Measurements from ENCODE around the gene PER3.

Gene PER3

DNA sequence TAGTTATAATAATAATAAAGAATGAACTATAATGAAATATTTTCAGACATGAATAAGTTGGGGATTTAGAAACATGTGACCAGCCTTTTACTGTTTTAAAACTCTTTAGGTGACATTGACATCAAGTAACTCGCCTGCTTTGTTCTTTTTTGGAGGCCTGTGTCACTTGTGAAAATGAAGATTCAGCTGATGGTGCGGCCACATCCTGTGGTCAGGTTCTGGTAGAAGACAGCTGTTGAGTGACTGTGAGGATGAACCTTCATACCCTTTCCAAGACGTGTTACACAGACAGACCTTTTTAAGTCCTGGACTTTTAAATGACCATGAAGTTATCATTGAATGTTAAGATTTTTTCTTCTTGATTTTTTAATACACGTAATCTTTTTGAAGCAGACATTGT, 58.4 kb downstream of the PER3 start:
- DNase-seq = no peak

DNA sequence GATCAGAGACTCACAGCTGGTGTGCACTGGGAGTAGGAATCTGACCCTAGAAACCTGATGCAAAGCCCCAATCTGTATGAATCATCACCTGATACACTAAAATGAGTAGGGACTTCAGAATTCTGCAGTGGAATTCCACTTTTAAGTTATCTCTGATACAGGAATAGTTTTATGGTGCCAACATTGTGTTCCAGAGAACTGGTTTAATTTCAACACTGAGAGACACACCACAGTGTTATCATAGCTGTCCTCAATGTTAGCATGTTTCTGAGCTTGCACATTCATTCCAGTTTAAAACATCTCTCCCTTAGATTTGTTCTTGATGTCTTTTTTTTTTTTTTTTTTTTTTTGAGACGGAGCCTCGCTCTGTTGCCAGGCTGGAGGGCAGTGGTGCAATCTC, 61.7 kb downstream of the PER3 start:
- no peak for DNase-seq

DNA sequence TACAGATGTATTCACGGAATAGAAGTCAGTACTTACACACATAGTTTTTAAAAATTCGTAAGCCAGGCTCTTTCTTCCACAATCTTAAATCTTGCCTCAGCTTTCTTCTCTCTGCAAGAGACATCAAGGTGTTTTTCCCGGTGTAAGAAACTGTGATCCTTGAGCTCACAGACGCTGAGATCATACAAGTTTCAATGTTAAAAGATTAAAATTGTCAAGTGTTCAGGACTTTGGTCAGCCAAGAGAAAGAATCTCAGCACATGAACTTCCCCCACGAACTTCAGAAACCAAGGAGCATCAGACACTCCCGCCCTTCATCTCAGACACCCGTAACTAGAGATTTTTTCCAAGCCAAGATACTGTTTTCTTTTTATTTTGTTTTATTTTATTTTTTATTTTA, 62.6 kb downstream of the PER3 start:
- DNase-seq = no peak

DNA sequence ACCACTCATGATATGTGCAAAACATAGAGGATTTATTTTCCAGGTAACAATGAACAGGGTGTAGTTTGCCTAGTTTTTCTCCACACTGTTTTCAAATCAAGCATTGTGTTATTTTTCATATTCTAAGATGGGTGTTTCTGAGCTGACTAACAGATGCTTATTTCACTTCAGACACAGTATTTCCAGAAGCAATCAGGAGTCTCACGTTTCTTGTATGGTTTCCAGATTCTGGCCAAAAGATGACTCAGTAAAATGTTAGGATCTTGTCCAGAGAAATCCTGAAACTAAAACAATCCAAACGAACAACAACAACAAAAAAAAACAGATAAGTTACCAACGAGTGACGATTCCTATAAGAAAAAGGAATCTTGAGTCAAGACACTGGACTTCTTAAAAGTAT, 63.5 kb downstream of the PER3 start:
- no peak for DNase-seq

DNA sequence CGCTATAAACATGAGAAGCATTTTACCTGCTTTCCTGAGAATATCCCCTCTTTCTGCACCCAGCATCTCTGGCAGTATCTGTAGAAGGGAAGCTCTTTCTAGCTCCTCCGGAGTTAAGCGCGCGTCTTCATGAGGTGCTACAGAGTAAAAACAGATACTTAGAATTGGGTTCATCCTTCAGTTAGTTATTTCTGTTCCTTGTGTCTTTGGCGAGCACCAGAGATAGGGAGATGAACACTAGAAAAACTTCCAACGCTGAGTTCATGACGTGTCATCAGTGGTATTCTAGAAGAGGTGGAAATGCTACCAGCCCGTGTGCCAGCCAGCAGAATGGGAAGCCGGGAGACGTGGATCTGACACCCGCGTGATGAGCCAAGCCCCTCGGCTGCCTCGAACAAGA, 66.7 kb downstream of the PER3 start:
- no peak for DNase-seq

DNA sequence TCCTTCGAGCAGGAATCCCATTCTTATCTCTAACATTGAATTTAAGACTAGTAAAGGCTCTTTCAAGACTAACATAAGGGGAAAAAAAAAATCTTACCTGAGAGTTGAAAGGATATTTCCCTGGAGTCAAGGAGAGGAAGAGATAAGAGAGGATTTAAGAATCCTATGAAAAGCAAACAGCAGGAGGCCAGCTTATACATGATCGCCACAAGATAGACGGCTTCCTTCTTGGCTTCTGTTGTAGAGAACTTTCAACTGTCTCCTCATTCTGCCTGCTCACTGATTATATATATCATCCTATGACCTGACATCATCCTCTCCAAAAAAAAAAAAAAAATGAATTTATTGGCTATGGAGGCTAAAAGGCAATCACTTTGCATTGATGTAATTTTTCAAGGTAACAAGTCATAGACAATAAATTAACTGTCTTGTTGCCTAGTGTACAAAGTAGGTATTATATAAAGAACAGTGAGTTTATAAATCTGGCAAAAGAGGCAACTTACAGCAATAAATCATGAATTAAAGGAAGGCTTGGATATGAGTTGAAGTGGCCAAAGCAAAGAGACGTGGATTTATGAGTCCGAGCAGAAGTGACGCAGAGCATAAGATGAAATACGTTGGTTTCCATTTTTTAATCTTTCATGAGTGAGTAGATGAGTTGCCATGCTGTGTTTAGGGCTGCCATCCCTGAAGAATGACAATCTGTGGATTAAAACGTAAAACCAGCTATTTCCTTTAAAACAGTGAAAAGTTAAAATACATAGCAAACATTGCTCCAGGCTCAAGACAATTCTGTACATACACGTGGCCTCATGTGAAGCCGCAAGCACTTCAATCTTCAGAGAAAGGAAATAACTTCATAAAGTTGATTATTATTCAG, 69.0 kb downstream of the PER3 start, which contains the start of gene UTS2:
Gene UTS2, minus strand, starts transcription at position 262 of the 880 bp plus-strand sequence. Its CDS starts 62 bp downstream, at position 200.
- no peak for DNase-seq

DNA sequence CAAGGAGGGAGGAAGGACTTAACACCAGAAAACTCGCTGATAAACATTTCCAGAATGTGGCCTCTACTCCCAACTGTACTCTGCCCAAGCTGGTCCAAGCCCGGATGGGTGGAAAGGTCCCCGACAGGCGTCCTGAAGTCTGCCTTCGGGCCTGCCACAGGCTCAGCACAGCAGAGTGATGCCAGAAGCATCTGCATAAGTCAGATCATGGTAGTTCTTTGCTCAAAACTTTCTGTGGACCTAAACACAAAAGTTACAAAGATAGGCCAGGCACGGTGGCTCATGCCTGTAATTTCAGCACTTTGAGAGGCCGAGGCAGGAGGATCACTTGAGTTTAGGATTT, 69.6 kb downstream of the PER3 start:
- no peak for DNase-seq

DNA sequence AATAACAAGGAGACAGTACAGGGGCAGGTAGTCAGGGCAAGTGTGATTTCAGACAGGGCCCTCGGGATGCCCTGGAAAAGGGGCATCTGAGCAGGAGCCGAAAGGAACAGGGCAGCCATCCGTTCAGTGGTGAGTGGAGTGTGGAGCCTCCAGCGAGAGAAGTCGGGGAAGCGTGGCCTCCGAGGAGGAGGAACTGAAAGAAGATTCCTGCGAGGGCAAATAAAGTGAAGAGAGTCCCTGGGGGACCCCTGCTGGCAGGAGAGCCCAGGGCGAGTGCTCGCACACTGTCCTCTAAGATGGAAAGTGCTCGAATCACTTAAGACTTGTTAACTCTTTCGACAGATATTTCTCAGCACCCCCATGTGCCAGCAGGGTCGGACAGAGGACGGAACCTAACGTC, 72.3 kb downstream of the PER3 start:
- DNase-seq = no peak

DNA sequence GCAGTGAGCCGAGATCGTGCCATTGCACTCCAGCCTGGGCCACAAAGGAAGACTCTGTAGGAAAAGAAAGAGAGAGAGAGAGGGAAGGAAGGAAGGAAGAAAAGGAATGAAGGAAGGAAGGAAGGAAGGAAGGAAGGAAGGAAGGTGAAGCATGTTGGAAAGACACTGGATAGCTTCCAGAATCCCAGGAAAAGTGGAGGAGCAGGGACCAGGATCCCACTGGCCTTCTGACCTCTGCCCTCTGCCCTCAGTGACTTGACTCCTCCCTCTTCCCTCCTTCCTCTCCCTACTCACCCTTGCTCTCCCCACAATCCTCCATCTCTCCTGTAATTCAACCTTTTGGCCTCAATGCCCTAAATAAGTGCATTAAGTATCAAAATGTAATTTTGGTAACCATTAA, 72.9 kb downstream of the PER3 start:
- no peak for DNase-seq

DNA sequence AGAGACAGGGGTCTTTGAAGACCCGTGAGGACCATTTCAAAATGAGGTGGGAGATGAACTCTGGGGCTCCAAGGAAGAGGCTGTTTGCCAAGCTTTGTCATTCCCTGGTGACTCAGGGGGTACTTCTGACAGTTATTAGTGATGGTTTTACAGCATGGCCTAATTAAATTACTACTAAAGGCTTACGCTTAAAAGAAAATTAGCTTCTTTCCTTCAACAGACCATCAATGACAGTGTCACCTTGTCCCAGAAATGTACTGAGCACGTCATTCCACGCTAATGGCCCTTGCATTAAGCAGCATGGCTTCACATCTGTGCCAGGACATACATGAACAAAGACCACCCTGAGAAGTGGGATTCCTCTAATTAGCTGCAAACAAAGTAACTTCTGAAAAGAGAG, 73.9 kb downstream of the PER3 start:
- DNase-seq = no peak

DNA sequence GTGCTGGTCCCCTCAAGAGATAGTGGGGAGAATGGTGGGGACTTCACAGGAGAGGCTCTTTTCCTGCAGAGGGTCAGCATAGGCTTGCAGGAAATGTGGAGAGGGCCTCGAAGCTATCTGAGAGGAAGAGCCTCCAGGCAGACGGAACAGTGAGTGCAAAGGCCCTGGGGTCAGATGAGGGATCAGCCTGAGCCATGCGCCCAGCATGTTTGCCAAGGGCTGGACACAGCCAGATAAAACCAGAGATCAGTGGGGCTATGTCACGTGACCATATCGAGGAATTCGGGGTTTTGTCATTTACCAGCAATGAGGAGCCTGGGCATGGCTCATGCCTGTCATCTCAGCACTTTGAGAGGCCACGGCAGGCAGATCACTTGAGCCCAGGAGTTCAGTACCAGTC, 75.3 kb downstream of the PER3 start:
- DNase-seq = no peak

DNA sequence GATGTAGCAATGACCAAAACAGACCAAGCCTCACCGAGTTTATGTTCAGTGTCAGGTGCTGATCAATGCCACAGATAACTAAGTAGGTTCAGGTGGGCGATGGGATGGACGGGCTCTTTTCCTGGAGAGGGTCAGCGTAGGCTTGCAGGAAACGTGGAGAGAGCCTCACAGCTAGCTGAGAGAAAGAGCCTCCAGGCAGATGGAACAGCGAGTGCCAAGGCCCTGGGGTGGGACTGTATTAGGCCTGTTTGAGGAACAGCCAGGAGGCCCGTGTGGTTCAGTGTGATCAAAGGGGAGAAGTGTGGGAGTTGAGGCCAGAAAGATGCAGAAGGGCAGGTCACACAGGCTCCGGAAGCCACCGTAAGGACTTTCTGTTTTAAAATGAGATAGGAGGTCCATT, 76.0 kb downstream of the PER3 start:
- DNase-seq = no peak

DNA sequence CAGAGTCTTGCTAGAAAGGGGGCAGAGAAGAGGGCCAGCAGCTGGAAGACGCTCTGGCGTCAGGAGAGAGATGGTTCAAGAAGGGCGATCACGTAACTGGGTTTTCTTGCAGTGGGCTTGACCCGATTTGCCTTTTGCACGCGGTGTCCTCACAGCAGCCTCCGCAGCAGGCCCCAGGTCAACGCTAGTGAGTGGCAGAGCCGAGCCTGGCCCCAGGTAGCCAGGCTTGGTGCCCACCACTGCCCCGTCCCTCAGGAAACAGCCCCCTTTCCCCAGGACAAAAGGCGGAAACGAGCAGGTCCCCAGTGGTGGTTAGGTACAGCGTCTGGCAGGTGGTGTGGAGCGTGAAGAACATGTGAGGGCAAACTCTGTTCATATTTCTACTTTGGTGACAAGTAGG, 77.4 kb downstream of the PER3 start:
- DNase-seq = no peak

DNA sequence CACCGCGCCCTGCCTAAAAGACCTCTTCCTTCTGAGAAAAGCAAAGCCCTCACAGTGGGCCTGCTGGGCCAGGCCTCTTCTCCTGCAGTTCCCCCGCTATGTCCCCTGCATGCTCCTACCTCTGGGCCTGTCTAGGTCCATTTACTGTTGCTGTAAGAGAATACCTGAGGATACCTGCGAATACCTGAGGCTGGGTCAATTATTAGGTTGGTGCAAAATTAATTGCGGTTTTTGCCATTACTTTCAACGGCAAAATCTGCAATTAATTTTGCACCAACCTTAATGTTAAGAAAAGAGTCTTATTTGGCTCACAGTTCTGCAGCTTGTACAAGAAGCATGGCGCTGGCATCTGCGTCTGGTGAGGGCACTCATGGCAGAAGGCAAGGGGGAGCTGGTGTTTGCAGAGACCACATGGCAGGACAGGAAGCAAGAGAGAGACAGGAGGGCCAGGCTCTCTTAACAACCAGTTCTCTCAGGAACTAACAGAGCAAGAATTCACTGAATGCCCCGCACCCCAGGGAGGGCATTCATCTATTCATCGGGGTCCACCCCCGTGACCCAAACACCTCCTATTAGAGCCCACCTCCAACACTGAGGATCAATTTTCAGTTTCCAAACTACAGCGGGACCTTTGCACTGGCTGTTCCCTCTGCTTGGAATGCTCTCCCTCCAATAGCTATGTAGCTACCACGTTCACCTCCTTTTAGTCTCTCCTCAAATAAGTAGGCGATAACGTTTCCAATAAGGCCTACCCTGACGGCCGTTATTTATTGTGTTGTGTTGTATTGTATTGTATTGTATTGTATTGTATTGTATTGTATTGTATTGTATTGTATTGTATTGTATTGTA, 78.3 kb downstream of the PER3 start:
- no peak for DNase-seq

DNA sequence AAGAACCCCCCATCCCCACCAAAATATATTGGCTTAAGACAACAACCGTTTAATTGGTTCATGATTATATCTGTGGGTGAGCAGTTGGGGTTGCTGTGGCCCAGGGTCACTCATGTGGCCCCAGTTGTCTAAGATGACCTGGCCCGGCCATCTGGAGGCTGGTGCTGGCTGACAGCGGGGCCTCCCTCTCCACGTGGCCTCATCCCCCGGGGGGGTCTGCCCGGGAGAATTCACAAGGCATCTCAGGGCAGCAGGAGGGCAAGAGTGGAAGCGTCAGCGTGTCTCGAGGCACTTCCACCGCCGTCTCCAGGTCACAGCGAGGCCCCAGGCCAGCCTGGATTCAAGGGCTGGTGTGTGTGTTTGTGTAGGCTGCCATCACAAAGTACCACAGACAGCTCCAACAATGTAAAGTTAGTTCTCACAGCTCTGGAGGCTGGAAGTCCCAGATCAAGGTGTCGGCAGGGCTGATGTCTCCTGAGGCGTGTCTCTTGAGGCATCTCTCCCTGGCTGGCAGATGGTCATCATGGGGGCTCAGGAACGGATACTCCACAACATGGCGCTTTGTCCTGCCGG, 79.8 kb downstream of the PER3 start:
- DNase-seq = no peak

DNA sequence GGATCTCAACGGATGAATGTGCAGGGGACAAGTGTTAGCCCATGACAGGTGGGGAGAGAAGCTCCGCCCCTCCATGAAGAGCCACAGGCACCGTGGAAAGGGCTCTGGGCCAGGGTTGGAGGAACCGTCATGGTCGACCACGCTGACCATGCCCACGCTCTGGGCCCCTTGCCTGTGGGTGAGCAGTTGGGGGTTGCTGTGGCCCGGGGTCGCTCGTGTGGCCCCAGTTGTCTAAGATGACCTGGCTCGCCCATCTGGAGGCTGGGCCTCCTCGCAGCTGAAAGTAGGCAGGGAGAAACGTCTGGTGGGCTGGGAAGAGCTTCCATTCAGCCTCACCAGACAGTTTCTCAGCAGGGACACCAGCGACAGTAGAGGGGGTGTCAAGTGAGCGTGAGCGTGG, 81.9 kb downstream of the PER3 start:
- no peak for DNase-seq

DNA sequence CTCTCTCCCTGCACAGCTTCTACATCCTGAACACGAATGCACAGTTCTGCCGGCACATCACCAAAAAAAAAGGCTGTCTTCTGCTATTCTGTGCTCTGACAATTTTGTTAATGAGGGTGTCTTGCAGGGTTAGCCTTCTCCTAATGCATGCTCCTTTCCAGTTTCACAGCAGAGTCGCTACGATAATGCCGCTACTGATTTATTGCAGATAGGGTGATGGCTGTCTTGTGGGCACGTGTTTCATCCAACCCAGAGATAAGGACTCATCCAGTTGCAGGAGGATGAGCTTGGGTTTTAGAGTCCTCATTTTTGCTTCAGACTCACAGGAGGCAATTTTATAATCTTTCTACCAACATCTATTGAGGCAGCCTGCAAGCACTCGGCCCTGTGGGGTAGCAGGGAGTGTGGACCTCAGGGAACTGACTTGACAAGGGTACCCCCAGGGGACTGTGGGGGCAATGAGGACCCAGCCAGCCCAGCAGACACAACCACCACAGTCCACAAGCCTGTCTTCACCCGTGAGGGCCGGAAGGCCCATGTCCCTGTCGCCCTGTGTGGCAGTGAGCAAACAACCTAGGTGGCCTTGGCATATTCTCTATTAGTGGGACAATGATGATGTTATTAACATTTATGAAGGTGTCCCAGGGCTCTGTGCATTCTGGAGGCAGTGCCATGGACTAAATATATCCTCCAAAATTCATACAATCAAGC, 84.1 kb downstream of the PER3 start:
- no peak for DNase-seq

DNA sequence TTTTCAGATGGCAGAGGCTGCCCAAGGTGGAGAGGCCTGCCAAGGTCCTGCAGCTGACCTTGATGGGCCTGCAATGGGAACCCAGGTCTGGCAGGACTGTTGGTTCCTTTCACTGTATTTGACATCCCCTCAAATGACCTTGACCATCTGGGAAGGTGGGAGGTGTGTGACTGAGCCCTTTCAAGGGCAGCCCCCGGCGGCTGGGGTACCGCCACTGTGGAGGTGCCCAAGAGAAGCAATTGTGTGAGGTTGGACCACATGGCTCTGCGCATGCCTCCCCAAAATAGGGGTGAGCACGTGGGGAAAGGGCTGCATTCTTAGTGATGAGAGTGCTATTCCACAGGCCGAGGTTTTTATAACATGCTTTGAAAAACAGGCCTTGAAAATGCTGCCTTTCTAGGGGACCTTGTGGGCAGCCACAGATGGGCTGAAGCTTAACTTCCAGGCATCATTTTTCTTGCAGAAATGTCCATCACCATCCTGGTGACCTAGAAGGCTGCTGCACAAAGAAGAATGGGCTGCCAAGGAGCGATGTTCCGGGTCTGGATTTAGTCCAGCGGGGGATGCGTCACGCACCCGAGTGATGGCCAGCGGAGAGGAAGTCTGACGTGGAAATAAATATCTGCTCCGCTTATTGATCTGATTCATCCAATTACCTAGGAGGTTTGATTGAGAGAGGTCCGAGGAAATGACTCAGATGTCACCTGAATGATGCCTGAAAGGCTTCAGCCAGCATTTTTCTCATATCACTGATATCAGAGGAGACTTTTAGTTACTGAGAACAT, 85.2 kb downstream of the PER3 start:
- no peak for DNase-seq

DNA sequence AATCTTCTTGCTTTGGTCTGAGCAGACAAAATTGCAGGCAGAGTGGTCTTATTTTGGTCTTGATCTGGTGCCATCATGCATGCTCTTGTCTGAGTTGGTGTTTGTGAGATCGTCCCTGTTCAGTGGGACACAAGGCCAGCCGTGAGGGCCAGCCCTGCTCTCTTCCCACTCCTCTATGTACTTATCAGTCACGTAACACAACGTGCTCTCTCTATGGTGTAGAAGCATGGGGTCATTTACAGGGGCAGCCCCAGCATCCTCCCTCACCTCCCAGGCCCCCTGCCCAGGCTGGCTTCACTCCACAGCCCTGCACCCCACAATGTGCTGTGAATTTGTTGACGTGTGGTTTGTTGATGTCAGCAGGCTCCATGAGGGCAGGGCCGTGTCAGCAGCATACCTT, 87.0 kb downstream of the PER3 start:
- no peak for DNase-seq

DNA sequence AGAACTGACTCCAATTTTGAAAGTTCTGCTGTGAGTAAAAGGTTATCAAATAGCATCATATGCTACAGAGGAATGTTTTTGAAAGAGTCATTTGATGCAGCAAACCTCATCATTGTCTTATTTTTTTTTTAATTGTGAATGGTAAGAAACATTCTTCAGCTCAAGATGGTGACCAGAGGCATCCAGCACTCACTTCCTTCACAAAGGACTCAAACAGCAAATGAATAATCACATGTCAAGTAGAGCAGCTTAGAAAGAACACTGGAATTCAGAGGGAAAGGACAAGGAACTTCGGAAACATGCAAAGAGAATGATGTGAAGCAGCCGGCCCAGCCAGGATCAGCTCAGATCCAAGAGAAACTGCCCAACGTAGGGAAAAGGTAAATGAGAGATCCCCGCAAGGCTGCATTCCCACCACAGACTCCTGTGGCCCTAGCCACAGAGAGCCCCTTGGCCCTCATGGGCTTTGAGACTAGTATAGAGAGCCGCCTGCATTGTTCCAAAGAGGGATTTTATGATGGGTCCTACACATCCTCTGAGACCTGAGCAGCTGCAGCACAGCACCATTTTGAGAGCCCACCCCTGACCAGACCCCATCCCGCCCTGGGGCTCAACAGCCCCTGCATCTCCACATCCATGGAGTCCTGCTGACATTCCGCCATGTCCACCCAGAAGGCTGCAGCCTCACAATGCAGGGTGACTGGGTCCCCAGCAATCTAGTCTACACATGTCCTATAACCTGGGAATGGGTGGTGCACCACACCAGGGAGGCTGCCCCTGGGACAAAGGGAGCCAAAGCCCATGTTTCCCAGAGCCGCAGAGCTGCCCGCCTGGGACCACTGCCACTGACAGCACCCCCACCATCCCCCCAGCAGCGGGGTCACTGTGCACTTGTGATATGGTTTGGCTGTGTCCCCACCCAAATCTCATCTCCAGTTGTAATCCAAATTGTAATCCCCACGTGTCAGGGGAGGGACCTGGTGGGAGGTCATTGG, 90.0 kb downstream of the PER3 start:
- no peak for DNase-seq

DNA sequence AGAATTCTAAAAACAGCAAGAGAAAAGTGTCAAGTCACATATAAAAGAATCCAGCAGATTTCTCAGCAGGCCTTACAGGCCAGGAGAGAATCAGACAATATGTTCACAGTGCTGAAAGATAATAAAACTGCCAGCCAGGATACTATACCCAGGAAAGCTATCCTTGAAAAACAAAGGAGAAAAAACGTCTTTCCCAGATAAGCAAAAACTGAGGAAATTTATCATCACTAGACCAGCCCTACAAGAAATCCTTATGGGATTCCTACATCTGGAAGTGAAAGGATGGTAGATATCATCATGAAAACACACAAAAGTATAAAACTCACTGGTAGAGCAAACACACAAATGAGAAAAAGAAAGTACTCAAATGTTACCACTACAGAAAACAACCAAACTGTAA, 93.9 kb downstream of the PER3 start:
- no peak for DNase-seq

All from DMS53 (cell line).